8988T (cell line): ENCODE data around the gene PCDHA5.
"Not testable (repeated sequence)": the region's sequence is repeated elsewhere in the genome, so short reads cannot be mapped to it uniquely, and the experiment has no call there.

Experiments
- DNase-seq: peaks from one replicate; pipeline ENCODE4 v3.0.0; 2011

PCDHA5 gene

DNA sequence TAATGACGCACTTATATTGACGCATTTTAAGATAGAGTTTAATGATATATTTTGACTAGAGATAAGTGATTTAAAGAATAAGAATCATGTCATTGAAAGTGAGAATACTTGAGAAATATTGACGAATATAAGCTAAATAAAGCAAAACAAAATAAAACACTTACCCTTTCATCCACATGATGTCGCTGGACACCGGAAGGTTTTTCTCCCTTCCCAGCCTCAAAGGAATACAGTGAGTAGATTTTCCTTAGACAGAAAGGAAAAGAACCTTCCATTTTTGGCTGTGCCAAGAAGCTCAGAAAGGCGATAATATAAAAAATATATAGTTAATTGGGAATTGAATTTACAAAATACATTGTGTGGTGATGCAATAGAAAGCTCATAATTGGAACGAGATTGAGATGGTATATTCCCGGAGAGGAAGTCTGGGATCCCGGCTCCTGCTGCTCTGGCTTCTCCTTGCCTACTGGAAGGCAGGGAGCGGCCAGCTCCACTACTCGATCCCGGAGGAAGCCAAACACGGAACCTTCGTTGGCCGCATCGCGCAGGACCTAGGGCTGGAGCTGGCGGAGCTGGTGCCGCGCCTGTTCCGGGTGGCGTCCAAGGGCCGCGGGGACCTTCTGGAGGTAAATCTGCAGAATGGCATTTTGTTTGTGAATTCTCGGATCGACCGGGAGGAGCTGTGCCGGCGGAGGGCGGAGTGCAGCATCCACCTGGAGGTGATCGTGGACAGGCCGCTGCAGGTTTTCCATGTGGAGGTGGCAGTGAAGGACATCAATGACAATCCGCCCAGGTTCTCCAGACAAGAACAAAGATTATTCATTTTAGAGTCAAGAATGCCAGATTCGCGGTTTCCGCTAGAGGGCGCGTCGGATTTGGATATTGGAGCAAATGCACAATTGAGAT is at the start of gene PCDHA5:
TSS of gene PCDHA5 (plus strand) at position 239 of the 906 bp plus-strand sequence.
- DNase-seq, result peak; percentile 46

DNA sequence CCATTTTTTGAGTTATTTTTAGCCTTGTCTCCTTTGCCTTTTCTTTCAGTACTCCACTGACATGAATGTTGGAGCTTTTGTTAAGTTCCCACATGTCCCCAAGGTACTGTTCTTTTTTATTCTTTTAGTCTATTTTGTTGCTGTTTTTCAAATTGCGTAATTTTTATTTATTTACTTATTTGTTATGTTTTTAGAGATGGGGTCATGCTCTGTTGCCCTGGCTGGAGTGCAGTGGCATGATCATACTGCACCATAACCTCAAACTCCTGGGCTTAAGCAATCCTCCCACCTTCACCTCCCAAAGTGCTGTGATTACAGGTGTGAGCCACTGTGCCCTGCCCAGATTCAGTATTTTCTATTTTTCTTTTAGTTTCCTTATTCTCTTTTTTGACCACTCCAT is 40.9 kb upstream of the PCDHA5 start:
- DNase-seq, result no peak

DNA sequence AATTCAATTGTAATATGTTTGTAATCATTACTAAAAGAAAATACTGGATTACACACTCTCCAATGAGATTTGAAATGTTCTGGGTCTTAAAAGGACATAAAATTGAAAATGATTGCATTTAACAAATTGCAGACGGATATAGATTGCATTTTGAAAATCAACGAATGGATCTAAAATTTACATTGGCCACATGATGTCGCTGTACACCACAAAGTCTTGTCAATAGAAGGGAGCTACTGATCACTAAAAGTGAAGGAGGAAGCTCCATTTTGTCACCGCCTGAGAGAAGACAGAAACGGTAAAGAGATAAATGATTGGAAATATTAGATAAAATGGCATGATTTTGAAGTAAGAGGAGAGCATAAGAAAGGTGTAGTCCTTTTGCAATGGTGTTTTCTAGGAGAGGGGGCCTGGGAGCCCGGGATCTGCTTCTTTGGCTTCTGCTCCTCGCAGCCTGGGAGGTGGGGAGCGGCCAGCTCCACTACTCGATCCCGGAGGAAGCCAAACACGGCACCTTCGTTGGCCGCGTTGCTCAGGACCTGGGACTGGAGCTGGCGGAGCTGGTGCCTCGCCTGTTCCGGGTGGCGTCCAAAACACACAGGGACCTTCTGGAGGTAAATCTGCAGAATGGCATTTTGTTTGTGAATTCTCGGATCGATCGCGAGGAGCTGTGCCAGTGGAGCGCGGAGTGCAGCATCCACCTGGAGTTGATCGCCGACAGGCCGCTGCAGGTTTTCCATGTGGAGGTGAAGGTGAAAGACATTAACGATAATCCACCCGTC is 35.3 kb upstream of the PCDHA5 start, which contains the start of gene PCDHA1:
TSS of gene PCDHA1 (plus strand) at position 236 of the 782 bp plus-strand sequence.
- DNase-seq, result peak; percentile 63

DNA sequence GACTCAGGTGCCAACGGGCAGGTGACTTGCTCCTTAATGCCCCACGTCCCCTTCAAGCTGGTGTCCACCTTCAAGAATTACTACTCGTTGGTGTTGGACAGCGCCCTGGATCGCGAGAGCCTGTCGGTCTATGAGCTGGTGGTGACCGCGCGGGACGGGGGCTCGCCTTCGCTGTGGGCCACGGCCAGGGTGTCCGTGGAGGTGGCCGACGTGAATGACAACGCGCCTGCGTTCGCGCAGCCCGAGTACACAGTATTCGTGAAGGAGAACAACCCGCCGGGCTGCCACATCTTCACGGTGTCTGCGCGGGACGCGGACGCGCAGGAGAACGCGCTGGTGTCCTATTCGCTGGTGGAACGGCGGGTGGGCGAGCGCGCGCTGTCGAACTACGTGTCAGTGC is 34.0 kb upstream of the PCDHA5 start:
- DNase-seq, result not testable (repeated sequence)

DNA sequence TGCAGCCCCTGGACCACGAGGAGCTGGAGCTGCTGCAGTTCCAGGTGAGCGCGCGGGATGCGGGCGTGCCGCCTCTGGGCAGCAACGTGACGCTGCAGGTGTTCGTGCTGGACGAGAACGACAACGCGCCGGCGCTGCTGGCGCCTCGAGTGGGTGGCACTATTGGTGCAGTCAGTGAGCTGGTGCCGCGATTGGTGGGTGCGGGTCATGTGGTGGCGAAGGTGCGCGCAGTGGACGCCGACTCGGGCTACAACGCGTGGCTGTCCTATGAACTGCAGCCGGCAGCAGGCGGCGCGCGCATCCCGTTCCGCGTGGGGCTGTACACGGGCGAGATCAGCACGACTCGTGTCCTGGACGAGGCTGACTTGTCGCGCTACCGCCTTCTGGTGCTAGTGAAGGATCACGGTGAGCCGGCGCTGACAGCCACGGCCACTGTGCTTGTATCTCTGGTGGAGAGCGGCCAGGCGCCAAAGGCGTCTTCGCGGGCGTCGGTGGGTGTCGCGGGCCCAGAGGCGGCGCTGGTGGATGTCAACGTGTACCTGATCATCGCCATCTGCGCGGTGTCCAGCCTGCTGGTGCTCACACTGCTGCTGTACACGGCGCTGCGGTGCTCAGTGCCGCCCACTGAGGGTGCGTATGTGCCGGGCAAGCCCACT is 33.4 kb upstream of the PCDHA5 start:
- DNase-seq, result not testable (repeated sequence)

DNA sequence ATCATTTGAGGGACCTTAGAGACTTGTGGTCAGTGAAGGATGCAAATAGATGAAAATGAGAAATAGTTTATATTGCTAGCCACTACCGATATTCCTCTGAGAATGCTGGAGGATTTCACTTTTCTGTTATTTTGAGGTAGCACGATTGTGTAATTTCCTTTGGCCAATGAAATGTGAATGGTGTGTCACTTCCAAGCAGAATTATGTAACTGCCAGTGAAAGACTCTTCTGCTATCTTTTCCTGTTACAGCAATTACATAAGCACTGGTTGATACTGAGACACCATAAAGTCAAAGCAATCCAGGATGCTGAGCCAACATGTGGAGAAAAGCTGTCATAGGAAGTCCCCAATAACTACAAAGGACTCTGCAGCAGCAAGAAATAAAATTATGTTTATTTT is 30.3 kb upstream of the PCDHA5 start:
- DNase-seq, result no peak

DNA sequence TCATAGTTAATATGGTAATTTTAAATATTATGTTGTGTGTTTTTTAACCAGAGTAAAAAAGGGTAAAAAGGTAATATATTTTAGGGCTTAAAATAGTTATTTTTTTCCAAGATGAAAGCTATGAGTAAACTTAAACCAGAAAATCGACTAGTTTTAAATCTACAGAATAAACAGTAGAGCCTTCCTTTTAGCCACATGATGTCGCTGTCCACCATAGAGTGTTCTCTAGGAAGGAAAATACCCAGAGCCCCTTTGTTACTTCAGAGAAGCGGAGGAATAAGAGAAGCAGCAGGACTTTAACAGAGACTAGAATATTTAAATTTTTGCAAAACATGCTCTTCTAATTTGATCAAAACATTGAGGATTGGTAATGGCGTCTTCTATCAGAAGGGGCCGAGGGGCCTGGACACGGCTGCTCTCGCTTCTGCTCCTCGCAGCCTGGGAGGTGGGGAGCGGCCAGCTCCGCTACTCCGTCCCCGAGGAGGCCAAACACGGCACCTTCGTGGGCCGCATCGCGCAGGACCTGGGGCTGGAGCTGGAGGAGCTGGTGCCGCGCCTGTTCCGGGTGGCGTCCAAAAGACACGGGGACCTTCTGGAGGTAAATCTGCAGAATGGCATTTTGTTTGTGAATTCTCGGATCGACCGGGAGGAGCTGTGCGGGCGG is 26.7 kb upstream of the PCDHA5 start, which contains the start of gene PCDHA2:
TSS of gene PCDHA2 (plus strand) at position 258 of the 664 bp plus-strand sequence.
- no peak for DNase-seq

DNA sequence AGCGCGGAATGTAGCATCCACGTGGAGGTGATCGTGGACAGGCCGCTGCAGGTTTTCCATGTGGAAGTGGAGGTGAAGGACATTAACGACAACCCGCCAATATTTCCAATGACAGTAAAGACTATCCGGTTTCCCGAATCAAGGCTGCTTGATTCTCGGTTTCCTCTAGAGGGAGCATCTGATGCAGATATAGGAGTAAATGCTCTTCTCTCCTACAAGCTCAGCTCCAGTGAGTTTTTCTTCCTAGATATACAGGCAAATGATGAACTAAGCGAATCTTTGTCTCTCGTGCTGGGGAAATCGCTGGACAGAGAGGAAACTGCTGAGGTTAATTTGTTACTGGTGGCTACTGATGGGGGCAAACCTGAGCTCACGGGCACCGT is 26.2 kb upstream of the PCDHA5 start:
- DNase-seq, result peak; percentile 36

DNA sequence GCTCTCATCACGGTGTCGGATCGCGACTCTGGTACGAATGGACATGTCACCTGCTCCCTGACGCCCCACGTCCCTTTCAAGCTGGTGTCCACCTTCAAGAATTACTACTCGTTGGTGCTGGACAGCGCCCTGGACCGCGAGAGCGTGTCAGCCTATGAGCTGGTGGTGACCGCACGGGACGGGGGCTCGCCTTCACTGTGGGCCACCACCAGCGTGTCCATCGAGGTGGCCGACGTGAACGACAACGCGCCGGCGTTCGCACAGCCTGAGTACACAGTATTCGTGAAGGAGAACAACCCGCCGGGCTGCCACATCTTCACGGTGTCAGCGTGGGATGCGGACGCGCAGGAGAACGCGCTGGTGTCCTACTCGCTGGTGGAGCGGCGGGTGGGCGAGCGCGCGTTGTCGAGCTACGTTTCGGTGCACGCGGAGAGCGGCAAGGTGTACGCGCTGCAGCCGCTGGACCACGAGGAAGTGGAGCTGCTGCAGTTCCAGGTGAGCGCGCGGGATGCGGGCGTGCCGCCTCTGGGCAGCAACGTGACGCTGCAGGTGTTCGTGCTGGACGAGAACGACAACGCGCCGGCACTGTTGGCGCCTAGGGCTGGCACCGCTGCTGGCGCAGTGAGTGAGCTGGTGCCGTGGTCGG is 25.2 kb upstream of the PCDHA5 start:
- not testable (repeated sequence) for DNase-seq

DNA sequence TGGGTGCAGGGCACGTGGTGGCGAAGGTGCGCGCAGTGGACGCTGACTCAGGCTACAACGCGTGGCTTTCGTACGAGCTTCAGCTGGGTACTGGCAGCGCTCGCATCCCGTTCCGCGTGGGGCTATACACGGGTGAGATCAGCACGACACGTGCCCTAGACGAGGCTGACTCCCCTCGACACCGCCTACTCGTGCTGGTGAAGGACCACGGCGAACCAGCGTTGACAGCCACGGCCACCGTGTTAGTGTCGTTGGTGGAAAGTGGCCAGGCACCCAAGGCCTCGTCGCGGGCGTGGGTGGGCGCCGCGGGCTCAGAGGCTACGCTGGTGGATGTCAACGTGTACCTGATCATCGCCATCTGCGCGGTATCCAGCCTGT is 24.7 kb upstream of the PCDHA5 start:
- no peak for DNase-seq

DNA sequence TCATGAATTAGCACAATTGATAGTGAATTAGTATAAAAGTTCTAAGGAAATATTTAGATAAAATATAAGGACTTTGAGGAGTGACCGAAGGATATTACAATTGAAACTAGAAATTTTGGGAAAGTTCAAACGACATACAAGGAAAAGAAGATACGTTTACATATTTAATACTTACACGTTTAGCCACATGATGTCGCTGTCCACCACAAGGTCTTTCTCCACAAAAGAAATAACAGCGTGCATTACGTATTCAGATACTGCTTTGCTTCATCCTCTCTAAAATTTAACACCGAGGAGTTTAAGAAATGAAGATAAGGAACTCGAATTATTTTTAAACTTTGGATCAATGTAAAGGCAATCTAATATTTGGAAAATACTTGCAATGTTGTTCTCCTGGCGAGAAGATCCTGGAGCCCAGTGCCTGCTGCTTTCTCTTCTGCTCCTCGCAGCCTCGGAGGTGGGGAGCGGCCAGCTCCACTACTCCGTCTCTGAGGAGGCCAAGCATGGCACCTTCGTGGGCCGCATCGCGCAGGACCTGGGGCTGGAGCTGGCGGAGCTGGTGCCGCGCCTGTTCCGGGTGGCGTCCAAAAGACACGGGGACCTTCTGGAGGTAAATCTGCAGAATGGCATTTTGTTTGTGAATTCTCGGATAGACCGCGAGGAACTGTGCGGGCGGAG is 20.5 kb upstream of the PCDHA5 start, which contains the start of gene PCDHA3:
TSS of gene PCDHA3 (plus strand) at position 242 of the 678 bp plus-strand sequence.
- DNase-seq, result no peak

DNA sequence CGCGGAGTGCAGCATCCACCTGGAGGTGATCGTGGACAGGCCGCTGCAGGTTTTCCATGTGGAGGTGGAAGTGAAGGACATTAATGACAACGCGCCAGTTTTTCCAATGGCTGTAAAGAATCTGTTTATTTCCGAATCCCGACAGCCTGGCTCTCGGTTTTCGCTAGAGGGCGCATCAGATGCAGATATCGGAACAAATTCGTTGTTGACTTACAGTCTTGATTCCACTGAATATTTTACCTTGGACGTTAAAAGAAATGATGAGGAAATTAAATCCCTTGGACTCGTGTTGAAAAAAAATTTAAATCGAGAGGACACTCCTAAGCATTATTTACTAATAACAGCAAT is 19.9 kb upstream of the PCDHA5 start:
- no peak for DNase-seq

DNA sequence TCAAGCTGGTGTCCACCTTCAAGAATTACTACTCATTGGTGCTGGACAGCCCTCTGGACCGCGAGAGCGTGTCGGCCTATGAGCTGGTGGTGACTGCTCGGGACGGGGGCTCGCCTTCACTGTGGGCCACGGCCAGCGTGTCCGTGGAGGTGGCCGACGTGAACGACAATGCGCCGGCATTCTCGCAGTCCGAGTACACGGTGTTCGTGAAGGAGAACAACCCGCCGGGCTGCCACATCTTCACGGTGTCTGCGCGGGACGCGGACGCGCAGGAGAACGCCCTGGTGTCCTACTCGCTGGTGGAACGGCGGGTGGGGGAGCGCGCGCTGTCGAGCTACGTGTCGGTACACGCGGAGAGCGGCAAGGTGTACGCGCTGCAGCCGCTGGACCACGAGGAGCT is 19.0 kb upstream of the PCDHA5 start:
- not testable (repeated sequence) for DNase-seq

DNA sequence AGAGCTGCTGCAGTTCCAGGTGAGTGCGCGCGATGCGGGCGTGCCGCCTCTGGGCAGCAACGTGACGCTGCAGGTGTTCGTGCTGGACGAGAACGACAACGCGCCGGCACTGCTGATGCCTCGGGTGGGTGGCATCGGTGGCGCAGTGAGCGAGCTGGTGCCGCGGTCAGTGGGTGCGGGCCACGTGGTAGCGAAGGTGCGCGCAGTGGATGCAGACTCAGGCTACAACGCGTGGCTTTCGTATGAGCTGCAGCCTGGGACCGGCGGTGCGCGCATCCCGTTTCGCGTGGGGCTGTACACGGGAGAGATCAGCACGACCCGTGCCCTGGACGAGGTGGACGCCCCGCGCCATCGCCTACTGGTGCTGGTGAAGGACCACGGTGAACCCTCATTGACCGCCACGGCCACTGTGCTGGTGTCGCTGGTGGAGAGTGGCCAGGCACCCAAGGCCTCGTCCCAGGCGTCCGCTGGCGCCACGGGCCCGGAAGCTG is 18.6 kb upstream of the PCDHA5 start:
- DNase-seq, result no peak

DNA sequence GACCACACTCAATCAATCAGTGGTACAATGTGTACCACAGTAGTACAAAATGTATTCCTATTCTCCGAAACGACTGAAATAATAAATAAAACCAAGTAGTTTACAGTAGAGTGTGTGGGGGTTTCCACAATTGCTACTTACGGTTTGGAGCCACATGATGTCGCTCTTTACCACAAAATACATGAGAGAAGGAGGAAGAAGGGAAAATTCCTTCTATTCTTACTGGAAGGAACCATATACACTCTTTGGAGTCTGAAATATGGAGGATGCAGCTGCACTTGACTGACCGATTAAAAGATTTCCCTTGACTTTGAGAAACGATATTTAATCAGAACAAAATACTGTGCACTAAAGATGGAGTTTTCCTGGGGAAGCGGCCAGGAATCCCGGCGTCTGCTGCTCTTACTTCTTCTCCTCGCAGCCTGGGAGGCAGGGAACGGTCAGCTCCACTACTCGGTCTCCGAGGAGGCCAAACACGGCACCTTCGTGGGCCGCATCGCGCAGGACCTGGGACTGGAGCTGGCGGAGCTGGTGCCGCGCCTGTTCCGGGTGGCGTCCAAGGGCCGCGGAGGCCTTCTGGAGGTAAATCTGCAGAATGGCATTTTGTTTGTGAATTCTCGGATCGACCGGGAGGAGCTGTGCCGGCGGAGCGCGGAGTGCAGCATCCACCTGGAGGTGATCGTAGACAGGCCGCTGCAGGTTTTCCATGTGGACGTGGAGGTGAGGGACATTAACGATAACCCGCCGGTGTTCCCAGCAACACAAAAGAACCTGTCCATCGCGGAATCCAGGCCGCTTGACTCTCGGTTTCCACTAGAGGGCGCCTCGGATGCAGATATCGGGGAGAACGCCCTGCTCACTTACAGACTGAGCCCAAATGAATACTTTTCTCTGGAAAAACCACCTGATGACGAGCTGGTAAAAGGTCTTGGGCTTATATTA is 14.3 kb upstream of the PCDHA5 start, which contains the start of gene PCDHA4:
TSS of gene PCDHA4 (plus strand) at position 235 of the 942 bp plus-strand sequence.
- DNase-seq, result no peak

DNA sequence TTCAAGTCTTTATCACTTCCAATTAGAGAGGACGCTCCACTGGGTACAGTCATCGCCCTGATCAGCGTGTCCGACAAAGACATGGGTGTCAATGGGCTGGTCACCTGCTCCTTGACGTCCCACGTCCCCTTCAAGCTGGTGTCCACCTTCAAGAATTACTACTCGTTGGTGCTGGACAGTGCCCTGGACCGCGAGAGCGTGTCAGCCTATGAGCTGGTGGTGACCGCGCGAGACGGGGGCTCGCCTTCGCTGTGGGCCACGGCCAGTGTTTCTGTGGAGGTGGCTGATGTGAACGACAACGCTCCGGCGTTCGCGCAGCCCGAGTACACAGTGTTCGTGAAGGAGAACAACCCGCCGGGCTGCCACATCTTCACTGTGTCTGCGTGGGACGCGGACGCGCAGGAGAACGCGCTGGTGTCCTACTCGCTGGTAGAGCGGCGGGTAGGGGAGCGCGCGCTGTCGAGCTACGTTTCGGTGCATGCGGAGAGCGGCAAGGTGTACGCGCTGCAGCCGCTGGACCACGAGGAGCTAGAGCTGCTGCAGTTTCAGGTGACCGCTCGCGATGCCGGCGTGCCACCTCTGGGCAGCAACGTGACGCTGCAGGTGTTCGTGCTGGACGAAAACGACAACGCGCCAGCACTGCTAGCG is 13.0 kb upstream of the PCDHA5 start:
- DNase-seq, result not testable (repeated sequence)

DNA sequence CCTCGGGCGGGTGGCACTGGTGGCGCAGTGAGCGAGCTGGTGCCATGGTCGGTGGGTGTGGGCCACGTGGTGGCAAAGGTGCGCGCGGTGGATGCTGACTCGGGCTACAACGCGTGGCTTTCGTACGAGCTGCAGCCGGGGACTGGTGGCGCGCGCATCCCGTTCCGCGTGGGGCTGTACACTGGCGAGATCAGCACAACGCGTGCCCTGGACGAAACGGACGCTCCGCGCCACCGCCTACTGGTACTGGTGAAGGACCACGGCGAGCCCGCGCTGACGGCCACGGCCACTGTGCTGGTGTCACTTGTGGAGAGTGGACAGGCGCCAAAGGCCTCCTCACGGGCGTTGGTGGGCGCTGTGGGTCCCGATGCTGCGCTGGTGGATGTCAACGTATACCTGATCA is 12.5 kb upstream of the PCDHA5 start:
- no peak for DNase-seq

DNA sequence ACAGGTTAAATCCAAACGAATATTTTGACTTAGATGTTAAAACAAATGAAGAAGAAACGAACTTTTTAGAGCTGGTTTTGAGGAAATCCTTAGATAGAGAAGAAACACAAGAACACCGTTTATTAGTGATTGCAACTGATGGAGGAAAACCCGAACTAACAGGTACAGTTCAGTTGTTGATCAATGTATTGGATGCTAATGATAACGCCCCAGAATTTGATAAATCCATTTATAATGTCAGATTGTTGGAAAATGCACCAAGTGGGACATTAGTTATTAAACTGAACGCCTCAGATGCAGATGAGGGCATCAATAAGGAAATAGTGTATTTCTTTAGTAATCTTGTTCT is 842 bp downstream of the PCDHA5 start:
- DNase-seq, result no peak

DNA sequence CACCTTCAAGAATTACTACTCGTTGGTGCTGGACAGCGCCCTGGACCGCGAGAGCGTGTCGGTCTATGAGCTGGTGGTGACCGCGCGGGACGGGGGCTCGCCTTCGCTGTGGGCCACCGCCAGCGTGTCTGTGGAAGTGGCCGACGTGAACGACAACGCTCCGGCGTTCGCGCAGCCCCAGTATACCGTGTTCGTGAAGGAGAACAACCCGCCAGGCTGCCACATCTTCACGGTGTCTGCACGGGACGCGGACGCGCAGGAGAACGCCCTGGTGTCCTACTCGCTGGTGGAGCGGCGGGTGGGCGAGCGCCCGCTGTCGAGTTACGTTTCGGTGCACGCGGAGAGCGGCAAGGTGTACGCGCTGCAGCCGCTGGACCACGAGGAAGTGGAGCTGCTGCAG is 1.6 kb downstream of the PCDHA5 start:
- DNase-seq, result not testable (repeated sequence)

DNA sequence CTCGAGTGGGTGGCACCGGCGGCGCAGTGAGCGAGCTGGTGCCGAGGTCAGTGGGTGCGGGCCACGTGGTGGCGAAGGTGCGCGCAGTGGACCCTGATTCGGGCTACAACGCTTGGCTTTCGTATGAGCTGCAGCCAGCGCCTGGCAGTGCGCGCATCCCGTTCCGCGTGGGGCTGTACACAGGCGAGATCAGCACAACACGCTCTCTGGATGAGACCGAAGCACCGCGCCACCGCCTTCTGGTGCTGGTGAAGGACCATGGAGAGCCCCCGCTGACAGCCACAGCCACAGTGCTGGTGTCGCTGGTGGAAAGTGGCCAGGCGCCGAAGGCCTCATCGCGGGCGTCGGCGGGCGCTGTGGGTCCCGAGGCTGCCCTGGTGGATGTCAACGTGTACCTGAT is 2.1 kb downstream of the PCDHA5 start:
- no peak for DNase-seq
